DND-41 (cell line): ENCODE results near the gene THSD7B.

ENCODE experiments used
- ATAC-seq: fragments of 200-7000 bp; cut with Tn5 transposase; 3 replicates; pipeline ENCODE4 v1.9.1; 2021; ENCODE audit warnings: low read depth; ENCODE audit not compliant: insufficient read depth
- DNase-seq: peaks from one replicate; pipeline ENCODE4 v3.0.0-alpha.2; 2020
- H2AFZ ChIP-seq: 2 replicates; pipeline ENCODE4 v1.6.0; 2012; ENCODE audit warnings: low read depth, low read length
- H3K27ac ChIP-seq: 2 replicates; pipeline ENCODE4 v1.5.1; 2012; ENCODE audit warnings: low read length, inconsistent platforms
- H3K27me3 ChIP-seq: fragments of 200-600 bp; sonication (generic); 2 replicates; pipeline ENCODE4 v1.6.0; 2012; ENCODE audit warnings: low read length, mild to moderate bottlenecking, inconsistent platforms; ENCODE audit not compliant: insufficient read depth, poor library complexity
- H3K36me3 ChIP-seq: 2 replicates; pipeline ENCODE4 v1.5.1; 2012; ENCODE audit warnings: low read length, inconsistent platforms; ENCODE audit not compliant: insufficient read depth
- H3K4me1 ChIP-seq: 2 replicates; pipeline ENCODE4 v1.5.1; 2012; ENCODE audit warnings: mild to moderate bottlenecking, low read length; ENCODE audit not compliant: insufficient read depth
- H3K4me2 ChIP-seq: 2 replicates; pipeline ENCODE4 v1.6.0; 2012; ENCODE audit warnings: mild to moderate bottlenecking, moderate library complexity, low read length, inconsistent platforms; ENCODE audit not compliant: insufficient read depth
- H3K4me3 ChIP-seq, 2 experiments: fragments of 200-600 bp in 1 of 2; shearing (Covaris generic) in 1 of 2; 2 replicates each; pipeline ENCODE4 v1.5.1; 2012 to 2016; ENCODE audit warnings: inconsistent platforms in 2 of 2, low read length in 2 of 2, mild to moderate bottlenecking in 2 of 2, low read depth in 1 of 2, moderate library complexity in 1 of 2
- H3K79me2 ChIP-seq: 2 replicates; pipeline ENCODE4 v1.6.0; 2012; ENCODE audit warnings: low read length, inconsistent platforms; ENCODE audit not compliant: insufficient read depth
- H3K9ac ChIP-seq: 2 replicates; pipeline ENCODE4 v1.6.0; 2012; ENCODE audit warnings: low read depth, mild to moderate bottlenecking, inconsistent platforms, low read length, moderate library complexity
- H3K9me3 ChIP-seq: 2 replicates; pipeline ENCODE4 v1.5.1; 2012; ENCODE audit warnings: low read length, moderate library complexity, mild to moderate bottlenecking, inconsistent platforms; ENCODE audit not compliant: insufficient read depth, severe bottlenecking
- H4K20me1 ChIP-seq: 2 replicates; pipeline ENCODE4 v1.6.0; 2012; ENCODE audit warnings: low read length; ENCODE audit not compliant: insufficient read depth
- EZH2 ChIP-seq: IDR thresholded peaks from 3 replicates; pipeline ENCODE4 v1.6.1; 2012; ENCODE audit warnings: borderline replicate concordance, low read depth, mild to moderate bottlenecking, moderate library complexity, low read length, inconsistent platforms; ENCODE audit not compliant: severe bottlenecking
- TF ChIP-seq, protein P1 (sequence below): IDR thresholded peaks from 2 replicates; pipeline ENCODE4 v1.5.1; 2012; ENCODE audit warnings: borderline replicate concordance, low read length, moderate library complexity, mild to moderate bottlenecking; ENCODE audit not compliant: poor library complexity, severe bottlenecking; ENCODE audit errors: extremely low read depth

THSD7B gene

DNA sequence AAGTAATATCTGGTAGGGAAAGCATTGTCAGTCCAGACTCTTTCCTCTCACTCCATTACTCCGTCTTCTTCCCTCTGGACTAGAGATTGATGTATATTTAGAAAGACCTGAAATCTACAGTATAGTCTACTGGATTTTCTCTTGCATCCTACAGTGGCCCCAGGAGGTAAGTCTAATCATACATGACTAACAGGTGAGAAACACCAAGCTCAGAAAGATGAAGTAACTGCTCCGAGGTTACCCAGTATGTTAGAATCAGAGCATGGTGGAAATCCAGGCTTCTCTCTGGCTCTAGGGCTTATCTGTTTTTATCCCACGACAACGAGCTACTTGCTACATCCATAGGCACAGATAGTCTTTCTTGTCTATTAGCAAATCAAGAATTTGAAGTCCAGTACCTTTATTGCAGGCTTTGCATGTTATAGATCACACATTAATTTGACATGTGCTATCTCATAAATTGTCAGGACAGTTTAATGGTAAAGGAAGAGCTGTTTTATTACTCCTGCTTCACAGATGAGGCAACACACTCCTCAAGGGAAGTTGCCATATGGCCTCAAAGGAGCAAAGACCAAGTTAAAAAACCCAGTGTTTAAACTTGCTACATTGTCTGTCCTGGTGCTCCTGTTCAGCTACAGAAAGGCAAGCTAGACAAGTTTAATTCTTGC, 484.3 kb downstream of the THSD7B start:
- TF ChIP-seq, protein P1, sequence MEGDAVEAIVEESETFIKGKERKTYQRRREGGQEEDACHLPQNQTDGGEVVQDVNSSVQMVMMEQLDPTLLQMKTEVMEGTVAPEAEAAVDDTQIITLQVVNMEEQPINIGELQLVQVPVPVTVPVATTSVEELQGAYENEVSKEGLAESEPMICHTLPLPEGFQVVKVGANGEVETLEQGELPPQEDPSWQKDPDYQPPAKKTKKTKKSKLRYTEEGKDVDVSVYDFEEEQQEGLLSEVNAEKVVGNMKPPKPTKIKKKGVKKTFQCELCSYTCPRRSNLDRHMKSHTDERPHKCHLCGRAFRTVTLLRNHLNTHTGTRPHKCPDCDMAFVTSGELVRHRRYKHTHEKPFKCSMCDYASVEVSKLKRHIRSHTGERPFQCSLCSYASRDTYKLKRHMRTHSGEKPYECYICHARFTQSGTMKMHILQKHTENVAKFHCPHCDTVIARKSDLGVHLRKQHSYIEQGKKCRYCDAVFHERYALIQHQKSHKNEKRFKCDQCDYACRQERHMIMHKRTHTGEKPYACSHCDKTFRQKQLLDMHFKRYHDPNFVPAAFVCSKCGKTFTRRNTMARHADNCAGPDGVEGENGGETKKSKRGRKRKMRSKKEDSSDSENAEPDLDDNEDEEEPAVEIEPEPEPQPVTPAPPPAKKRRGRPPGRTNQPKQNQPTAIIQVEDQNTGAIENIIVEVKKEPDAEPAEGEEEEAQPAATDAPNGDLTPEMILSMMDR, result no peak
- no peak for TF ChIP-seq EZH2

DNA sequence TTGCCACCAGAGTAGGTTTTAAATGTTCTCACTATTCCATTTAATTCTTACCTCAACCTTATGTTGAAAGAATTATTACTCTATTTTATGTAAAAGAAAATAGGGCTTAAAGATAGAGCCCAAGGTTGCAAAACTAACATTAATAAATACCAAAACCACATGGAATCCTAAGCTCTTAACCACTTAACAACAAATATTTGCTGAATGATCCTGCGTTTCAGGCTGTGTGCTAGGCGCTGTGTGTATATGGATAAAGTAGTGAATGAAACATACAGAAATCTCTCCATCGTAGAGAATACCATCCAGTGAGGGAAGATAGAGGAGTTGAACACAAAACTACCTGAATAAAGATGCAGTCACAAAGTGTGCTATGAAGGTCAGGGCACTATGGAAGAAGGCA, 485.1 kb downstream of the THSD7B start:
- Histone ChIP-seq H3K4me1 (no peaks in the 10 kb centered on the region), H3K9ac (no peak overlapping the region), H2AFZ (no peak overlapping the region), H3K9me3 (no peaks in the 10 kb centered on the region), H3K27ac (no peak overlapping the region), H3K4me3 (no peak overlapping the region), H3K36me3 (no peaks in the 10 kb centered on the region), H3K4me2 (no peak overlapping the region), H4K20me1 (no peaks in the 10 kb centered on the region), H3K79me2 (no peaks in the 10 kb centered on the region), H3K27me3 (no peaks in the 10 kb centered on the region)
- no peak for TF ChIP-seq EZH2
- TF ChIP-seq, protein P1, result no peak
- DNase-seq (no peak), ATAC-seq (no peak)

More for the DNA sequence above, 484.3 kb downstream of the THSD7B start:
- no peaks in the 10 kb centered on the region for H3K4me1 ChIP-seq
- H3K36me3 ChIP-seq, result no peaks in the 10 kb centered on the region
- no peak overlapping the region for H3K27ac ChIP-seq
- no peaks in the 10 kb centered on the region for H4K20me1 ChIP-seq
- H3K79me2 ChIP-seq, result no peaks in the 10 kb centered on the region
- no peak overlapping the region for H3K4me2 ChIP-seq
- no peaks in the 10 kb centered on the region for H3K27me3 ChIP-seq
- no peak overlapping the region for H3K9ac ChIP-seq
- no peak for DNase-seq
- no peak overlapping the region for H2AFZ ChIP-seq
- no peaks in the 10 kb centered on the region for H3K9me3 ChIP-seq
- H3K4me3 ChIP-seq, result no peak overlapping the region
- no peak for ATAC-seq

DNA sequence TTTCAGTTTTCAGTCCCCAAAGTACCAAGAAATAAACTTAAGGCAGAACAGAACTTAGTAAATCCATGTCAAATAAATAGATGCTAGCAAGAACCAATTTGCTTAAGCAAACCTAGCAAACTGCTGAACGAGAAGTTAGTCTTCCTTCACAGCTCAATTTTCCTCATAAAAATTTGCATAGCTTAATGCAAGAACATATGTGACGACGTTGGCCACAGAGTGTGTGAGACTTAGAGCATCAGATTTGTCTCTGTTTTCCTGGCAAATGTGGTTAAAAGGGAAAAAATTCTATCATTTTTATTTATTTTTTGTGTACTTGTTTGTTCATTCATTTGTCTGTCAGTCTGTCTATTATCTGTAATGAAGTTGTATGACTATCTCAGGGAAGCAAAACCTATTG, 485.7 kb downstream of the THSD7B start:
- H3K27ac ChIP-seq, result no peak overlapping the region
- H3K4me1 ChIP-seq, result no peaks in the 10 kb centered on the region
- no peaks in the 10 kb centered on the region for H3K79me2 ChIP-seq
- no peaks in the 10 kb centered on the region for H3K27me3 ChIP-seq
- no peaks in the 10 kb centered on the region for H3K36me3 ChIP-seq
- no peaks in the 10 kb centered on the region for H4K20me1 ChIP-seq
- no peak overlapping the region for H3K4me3 ChIP-seq
- no peak for DNase-seq
- no peak overlapping the region for H2AFZ ChIP-seq
- no peak overlapping the region for H3K9ac ChIP-seq
- no peak overlapping the region for H3K4me2 ChIP-seq
- no peak for TF ChIP-seq EZH2
- TF ChIP-seq, protein P1, result no peak
- ATAC-seq, result no peak
- no peaks in the 10 kb centered on the region for H3K9me3 ChIP-seq
